Vagina (tissue), 2 donors: Measurements from ENCODE around the gene SDHB. TPM values are rescaled to one million over a fixed set of nuclear protein-coding genes. Genes with fewer than 3 reads are reported as not detected.

ENCODE experiments used
- DNase-seq, 2 donors: peaks; one replicate each; pipeline ENCODE4 v3.0.0-alpha.2; 2017; ENCODE audit errors: extremely low spot score in 2 of 2
- H3K27ac ChIP-seq: fragments of 200-600 bp; sonication (generic); one replicate; pipeline ENCODE4 v1.5.1; 2019
- H3K27me3 ChIP-seq: fragments of 200-600 bp; sonication (generic); one replicate; pipeline ENCODE4 v1.5.1; 2019
- H3K36me3 ChIP-seq, 2 donors: fragments of 200-600 bp; sonication (generic); one replicate each; pipeline ENCODE4 v1.5.1; 2017 to 2019
- H3K4me1 ChIP-seq: fragments of 200-600 bp; sonication (generic); one replicate; pipeline ENCODE4 v1.5.1; 2019
- H3K4me3 ChIP-seq, 2 donors: fragments of 200-600 bp; sonication (generic); 1 replicate in 1 of 2; 2 replicates in 1 of 2; pipeline ENCODE4 v1.5.1; 2016 to 2019
- H3K9me3 ChIP-seq: fragments of 200-600 bp; sonication (generic); one replicate; pipeline ENCODE4 v1.5.1; 2019
- CTCF ChIP-seq, 3 experiments: fragments of 450-650 bp in 2 of 3; fragments of 200-600 bp in 1 of 3; sonication (generic) in 1 of 3; IDR thresholded peaks; one replicate each; pipeline ENCODE4 v1.5.1; 2017 to 2019; ENCODE audit warnings: antibody characterized with exemption in 3 of 3, mild to moderate bottlenecking in 2 of 3, moderate library complexity in 2 of 3
- POLR2A ChIP-seq, 2 donors: fragments of 450-650 bp; IDR thresholded peaks; one replicate each; pipeline ENCODE4 v1.6.1; 2017; ENCODE audit warnings: antibody characterized with exemption in 2 of 2, mild to moderate bottlenecking in 2 of 2, moderate library complexity in 2 of 2
- POLR2AphosphoS5 ChIP-seq, 2 donors: sonication (generic); formaldehyde crosslinking; IDR thresholded peaks; one replicate each; pipeline ENCODE4 v1.9.0; 2017; ENCODE audit warnings: antibody characterized with exemption in 2 of 2, mild to moderate bottlenecking in 2 of 2, low read depth in 1 of 2; ENCODE audit not compliant: insufficient read depth in 1 of 2
- intact Hi-C: fragments of 100-400 bp; cut with DNase I; formaldehyde crosslinking; loops from one replicate; pipeline ENCODE4 v1.15.1; 2023
- total RNA-seq: library from RNA; depleted of rRNA; stranded (reverse); fragments of >200 nt; gene quantifications from one replicate; pipeline ENCODE4 v1.2.3, GENCODE V29; 2016

The SDHB gene
- total RNA-seq, 1 donor from 2014 or later: 96.5 TPM

GRCh38 chr1:17084787-17085186, 31.0 kb upstream of the SDHB start:
- no peaks in the 10 kb centered on the region for H3K27me3 ChIP-seq
- H3K36me3 ChIP-seq: no peaks in the 10 kb centered on the region
- no peak for DNase-seq
- no peak overlapping the region for H3K27ac ChIP-seq
- no peak overlapping the region for H3K4me3 ChIP-seq
- no peak for TF ChIP-seq POLR2AphosphoS5 (IDR thresholded peaks at IDR 0.05; ENCODE audit: insufficient read depth in 1 of 2, low read depth in 1 of 2)
- no peaks in the 10 kb centered on the region for H3K4me1 ChIP-seq
- intact Hi-C loops: no loop called here
- H3K9me3 ChIP-seq: no peaks in the 10 kb centered on the region

GRCh38 chr1:17082761-17083160, 28.9 kb upstream of the SDHB start:
- intact Hi-C loops: no loop called here
- H3K27ac ChIP-seq: no peak overlapping the region
- DNase-seq: no peak
- H3K4me3 ChIP-seq: no peak overlapping the region
- H3K27me3 ChIP-seq: no peaks in the 10 kb centered on the region
- no peak for TF ChIP-seq POLR2A (IDR thresholded peaks at IDR 0.05)
- no peak for TF ChIP-seq CTCF (IDR thresholded peaks at IDR 0.05)
- no peak for TF ChIP-seq POLR2AphosphoS5 (IDR thresholded peaks at IDR 0.05; ENCODE audit: insufficient read depth in 1 of 2, low read depth in 1 of 2)
- H3K36me3 ChIP-seq: no peaks in the 10 kb centered on the region
- H3K4me1 ChIP-seq: no peaks in the 10 kb centered on the region
- H3K9me3 ChIP-seq: no peaks in the 10 kb centered on the region

- Histone ChIP-seq H3K4me1 (no peaks in the 10 kb centered on the region), H3K27me3 (no peaks in the 10 kb centered on the region), H3K27ac (no peak overlapping the region), H3K36me3 (no peaks in the 10 kb centered on the region), H3K4me3 (no peak overlapping the region), H3K9me3 (no peaks in the 10 kb centered on the region)
- TF ChIP-seq POLR2AphosphoS5 (IDR thresholded peaks at IDR 0.05; ENCODE audit: insufficient read depth in 1 of 2, low read depth in 1 of 2): no peak
- no peak for TF ChIP-seq POLR2A (IDR thresholded peaks at IDR 0.05)
- no peak for TF ChIP-seq CTCF (IDR thresholded peaks at IDR 0.05)
- intact Hi-C loops: no loop called here
- no peak for DNase-seq
Measured at GRCh38 chr1:17081439-17081838, 27.6 kb upstream of the SDHB start.

DNA sequence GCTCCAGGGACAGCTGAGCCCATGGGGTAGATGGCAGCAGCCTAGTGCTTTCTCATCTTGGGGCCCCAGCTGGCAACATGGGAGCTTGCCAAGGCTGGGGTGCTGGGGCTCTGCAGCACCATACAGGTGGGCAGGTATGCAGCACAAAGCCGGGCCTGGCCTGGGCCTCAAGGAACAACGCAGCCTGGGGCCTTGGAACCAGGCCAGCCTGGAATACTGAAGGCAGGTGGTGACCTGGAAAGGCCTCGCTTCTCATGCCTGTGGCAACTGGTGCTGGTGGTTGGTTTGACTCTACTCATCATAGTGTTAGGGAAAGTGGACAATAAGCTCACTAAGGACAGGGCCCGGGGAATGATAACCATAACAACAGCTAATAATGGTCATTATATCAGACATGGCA, 27.0 kb upstream of the SDHB start:
- TF ChIP-seq POLR2A (IDR thresholded peaks at IDR 0.05) (no peak), POLR2AphosphoS5 (IDR thresholded peaks at IDR 0.05; ENCODE audit: insufficient read depth in 1 of 2, low read depth in 1 of 2) (no peak), CTCF (IDR thresholded peaks at IDR 0.05) (no peak)
- Histone ChIP-seq H3K36me3 (no peaks in the 10 kb centered on the region), H3K9me3 (no peaks in the 10 kb centered on the region), H3K4me1 (no peaks in the 10 kb centered on the region), H3K27ac (no peak overlapping the region), H3K27me3 (no peaks in the 10 kb centered on the region), H3K4me3 (no peak overlapping the region)
- intact Hi-C loops: no loop called here
- no peak for DNase-seq

DNA sequence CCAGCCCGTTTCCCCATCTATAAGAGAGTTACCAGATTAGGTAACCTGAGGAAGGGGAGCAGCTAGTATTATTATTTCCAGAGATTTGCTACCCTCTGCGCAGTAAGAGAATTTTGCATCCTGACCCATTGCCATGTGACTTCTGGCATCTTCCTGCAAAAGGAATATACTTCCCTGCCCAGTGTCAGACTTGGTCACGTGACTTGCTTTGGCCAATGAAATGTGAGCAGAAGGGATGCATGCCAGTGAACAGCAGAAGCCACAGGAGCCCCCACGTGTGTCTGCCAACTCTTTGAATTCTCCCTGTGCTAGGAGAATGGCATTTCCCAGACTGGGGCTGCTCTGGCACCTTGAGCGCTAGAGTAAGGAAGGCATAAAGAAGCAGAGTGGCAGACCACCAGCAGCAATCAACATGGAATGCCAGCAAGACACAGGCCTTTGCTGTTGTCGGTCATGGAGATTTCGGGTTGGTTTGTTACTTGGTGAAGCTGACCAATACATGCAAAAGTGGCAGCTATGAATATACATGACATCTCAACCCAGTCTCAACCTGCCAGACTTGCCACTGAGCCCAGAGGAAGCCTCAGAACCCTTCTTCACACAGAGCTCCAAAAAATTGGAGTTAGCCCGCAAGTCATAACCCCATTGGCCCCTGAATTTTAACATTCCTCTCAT, 26.4 kb upstream of the SDHB start:
- Histone ChIP-seq H3K27ac (no peak overlapping the region), H3K36me3 (no peaks in the 10 kb centered on the region), H3K9me3 (no peaks in the 10 kb centered on the region), H3K4me3 (no peak overlapping the region), H3K4me1 (no peaks in the 10 kb centered on the region), H3K27me3 (no peaks in the 10 kb centered on the region)
- intact Hi-C loops: no loop called here
- TF ChIP-seq POLR2A (IDR thresholded peaks at IDR 0.05): no peak
- TF ChIP-seq CTCF (IDR thresholded peaks at IDR 0.05): no peak
- DNase-seq: no peak
